ENCODE data around the gene MKRN2OS. TPM values are rescaled to one million over a fixed set of nuclear protein-coding genes. Genes with fewer than 3 reads are reported as not detected.

The MKRN2OS gene
- total RNA-seq, 1 donor from 2014 or later: not detected

DNA sequence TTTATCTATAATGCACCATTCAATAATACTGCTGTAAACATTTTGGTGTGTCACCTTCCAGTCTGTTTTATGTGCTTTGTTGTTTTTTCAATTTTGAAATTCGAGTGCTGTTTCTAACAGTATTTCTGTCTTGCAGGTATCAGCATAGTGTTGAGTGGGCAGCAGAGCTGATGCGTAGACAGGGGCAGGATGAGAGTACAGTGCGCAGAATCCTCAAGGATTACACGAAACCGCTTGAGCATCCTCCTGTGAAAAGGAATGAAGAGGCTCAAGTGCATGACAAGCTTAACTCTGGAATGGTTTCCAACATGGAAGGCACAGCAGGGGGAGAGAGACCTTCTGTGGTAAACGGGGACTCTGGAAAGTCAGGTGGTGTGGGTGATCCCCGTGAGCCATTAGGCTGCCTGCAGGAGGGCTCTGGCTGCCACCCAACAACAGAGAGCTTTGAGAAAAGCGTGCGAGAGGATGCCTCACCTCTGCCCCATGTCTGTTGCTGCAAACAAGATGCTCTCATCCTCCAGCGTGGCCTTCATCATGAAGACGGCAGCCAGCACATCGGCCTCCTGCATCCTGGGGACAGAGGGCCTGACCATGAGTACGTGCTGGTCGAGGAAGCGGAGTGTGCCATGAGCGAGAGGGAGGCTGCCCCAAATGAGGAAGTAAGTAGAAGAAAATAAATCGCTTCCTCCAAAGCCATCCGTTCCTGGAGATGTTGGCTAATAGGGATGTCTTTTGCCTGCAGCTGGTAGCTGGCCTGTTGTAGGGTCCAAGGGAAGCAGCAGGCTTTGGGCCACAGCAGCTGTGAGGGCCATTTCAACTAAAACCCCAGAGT is 42.0 kb downstream of the MKRN2OS start:
- Mint-ChIP-seq H3K9me3 (no peaks in the 10 kb centered on the region), H3K4me1 (no peaks in the 10 kb centered on the region), H3K27me3 (no peaks in the 10 kb centered on the region), H3K4me3 (no peak overlapping the region), H3K36me3 (ENCODE audit: low read depth) (peaks cover 83% of the 10 kb centered on the region), H3K27ac (no peak overlapping the region)
- TF ChIP-seq, protein P1, sequence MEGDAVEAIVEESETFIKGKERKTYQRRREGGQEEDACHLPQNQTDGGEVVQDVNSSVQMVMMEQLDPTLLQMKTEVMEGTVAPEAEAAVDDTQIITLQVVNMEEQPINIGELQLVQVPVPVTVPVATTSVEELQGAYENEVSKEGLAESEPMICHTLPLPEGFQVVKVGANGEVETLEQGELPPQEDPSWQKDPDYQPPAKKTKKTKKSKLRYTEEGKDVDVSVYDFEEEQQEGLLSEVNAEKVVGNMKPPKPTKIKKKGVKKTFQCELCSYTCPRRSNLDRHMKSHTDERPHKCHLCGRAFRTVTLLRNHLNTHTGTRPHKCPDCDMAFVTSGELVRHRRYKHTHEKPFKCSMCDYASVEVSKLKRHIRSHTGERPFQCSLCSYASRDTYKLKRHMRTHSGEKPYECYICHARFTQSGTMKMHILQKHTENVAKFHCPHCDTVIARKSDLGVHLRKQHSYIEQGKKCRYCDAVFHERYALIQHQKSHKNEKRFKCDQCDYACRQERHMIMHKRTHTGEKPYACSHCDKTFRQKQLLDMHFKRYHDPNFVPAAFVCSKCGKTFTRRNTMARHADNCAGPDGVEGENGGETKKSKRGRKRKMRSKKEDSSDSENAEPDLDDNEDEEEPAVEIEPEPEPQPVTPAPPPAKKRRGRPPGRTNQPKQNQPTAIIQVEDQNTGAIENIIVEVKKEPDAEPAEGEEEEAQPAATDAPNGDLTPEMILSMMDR (IDR thresholded peaks at IDR 0.05): no peak
- ChIA-PET CTCF (no interaction called here), POLR2A (no interaction called here)
- ATAC-seq (ENCODE audit: low read depth) (no peak), DNase-seq (no peak)
- intact Hi-C loops (cut with micrococcal nuclease): no loop called here

DNA sequence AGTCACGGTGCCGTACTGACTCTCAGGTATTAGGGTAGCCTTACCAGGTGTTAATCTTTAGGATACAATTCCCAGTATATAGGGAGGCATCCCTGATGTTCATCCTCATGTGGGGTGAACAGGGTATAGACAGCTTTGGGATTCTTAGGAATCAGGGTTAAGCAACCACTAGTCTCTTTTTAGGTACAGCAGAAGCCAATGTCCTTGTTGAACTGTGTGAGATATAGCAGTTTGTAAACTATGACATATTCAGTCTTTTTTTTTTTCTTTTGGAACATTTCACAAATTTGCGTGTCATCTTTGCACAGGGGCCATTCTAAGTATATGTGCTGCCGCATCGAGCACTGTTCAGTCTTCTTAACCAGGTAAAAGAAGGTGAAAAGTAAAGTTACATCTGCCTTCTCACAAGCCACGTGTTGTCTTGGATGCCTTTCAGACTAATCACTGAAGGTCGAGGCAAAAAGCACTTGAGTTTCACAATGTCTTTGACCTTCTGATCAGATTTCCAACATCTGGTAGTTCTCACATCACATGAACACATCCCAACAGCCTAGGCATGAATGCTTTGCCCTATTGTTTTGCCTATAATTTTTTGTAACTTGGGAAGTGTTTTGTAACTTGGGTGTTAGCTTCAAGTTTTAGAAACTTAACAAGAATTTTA is 43.8 kb downstream of the MKRN2OS start:
- POLR2A ChIA-PET: no interaction called here
- TF ChIP-seq, protein P1 (IDR thresholded peaks at IDR 0.05): no peak
- intact Hi-C loops (cut with micrococcal nuclease): no loop called here
- H3K4me3 Mint-ChIP-seq: no peak overlapping the region
- H3K36me3 Mint-ChIP-seq (ENCODE audit: low read depth): peaks cover 86% of the 10 kb centered on the region
- no peaks in the 10 kb centered on the region for H3K4me1 Mint-ChIP-seq
- no peaks in the 10 kb centered on the region for H3K27me3 Mint-ChIP-seq
- H3K27ac Mint-ChIP-seq: no peak overlapping the region
- ATAC-seq (ENCODE audit: low read depth) (no peak), DNase-seq (no peak)
- CTCF ChIA-PET: no interaction called here
- no peaks in the 10 kb centered on the region for H3K9me3 Mint-ChIP-seq

DNA sequence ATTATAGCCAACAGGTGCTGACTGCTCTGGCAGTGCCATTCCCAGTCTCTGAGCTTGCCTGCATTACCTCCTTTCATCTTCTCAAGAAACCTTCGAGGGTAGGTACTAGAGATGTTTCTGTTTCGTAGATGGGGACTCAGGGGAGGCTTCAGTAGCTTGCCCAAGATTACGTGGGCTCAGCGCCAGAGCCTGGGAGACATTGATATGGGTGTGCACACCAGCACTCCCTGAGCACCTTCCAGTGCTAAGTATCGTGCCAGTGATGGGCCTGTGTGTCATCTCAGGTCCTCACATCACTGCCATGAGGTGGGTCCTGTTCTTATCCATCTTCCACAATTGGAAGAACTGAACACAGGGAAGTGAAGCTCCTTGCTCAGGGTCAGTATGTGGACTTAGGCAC is 45.8 kb downstream of the MKRN2OS start:
- Mint-ChIP-seq H3K27ac (no peak overlapping the region), H3K9me3 (no peaks in the 10 kb centered on the region), H3K4me1 (no peaks in the 10 kb centered on the region), H3K36me3 (ENCODE audit: low read depth) (peaks cover 82% of the 10 kb centered on the region), H3K4me3 (no peak overlapping the region), H3K27me3 (no peaks in the 10 kb centered on the region)
- intact Hi-C loops (cut with micrococcal nuclease): no loop called here
- CTCF ChIA-PET: no interaction called here
- no peak for DNase-seq
- ATAC-seq (ENCODE audit: low read depth): no peak
- POLR2A ChIA-PET: no interaction called here
- TF ChIP-seq, protein P1 (IDR thresholded peaks at IDR 0.05): no peak

DNA sequence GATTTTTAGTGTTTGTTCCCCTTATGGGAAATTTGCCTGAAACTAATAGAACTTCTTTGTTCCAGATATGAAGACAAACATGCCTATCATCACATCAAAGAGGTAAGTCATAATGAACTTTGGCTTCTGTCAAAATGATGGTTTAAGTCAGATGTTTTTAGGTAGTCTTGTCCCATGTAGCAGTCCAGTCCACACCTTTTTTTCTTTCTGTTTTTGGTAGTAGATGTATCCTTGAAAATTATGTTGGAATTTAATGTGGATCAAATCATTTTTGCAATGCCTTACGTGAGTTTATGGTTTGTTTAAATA is 48.9 kb downstream of the MKRN2OS start:
- DNase-seq (no peak), ATAC-seq (ENCODE audit: low read depth) (no peak)
- TF ChIP-seq, protein P1 (IDR thresholded peaks at IDR 0.05): no peak
- POLR2A ChIA-PET: no interaction called here
- Mint-ChIP-seq H3K4me1 (no peaks in the 10 kb centered on the region), H3K36me3 (ENCODE audit: low read depth) (peaks cover 75% of the 10 kb centered on the region), H3K9me3 (no peaks in the 10 kb centered on the region), H3K4me3 (no peak overlapping the region), H3K27me3 (no peaks in the 10 kb centered on the region), H3K27ac (no peak overlapping the region)
- CTCF ChIA-PET: no interaction called here
- intact Hi-C loops (cut with micrococcal nuclease): no loop called here

DNA sequence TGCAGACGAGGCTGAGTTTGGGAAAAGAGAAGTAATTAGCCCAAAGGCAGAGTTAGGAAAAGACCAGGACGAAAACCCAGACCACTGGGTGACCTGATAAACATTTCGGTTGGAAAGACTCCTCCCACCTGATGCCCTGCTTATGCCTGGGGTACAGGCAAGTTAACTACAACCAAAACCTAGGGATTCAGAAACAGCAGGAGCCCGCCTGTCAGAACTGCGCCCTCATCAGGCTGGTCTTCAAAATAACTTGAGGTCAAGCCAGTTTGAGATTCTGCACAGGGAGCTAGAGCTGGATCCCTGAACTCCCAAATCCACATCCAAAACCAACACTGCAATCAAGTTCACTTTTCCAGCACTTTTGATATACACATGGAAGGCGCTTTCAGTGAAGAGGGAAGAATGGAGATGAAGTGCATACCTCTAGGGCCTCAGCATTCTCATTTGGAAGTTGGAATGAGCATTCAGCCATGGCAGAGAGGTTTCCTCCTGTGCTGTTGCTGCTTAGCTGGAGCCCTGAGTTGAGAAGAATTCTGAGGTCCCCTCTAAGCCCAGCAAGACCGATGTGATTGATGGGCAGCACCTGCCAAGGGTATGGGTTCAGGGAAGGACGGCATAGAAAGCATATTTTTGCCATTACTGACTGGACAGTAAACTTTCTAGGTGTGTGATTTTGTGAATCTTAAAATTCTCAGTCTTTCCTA is 49.4 kb downstream of the MKRN2OS start:
- no peaks in the 10 kb centered on the region for H3K27me3 Mint-ChIP-seq
- ChIA-PET POLR2A (no interaction called here), CTCF (no interaction called here)
- TF ChIP-seq, protein P1 (IDR thresholded peaks at IDR 0.05): no peak
- no peak overlapping the region for H3K27ac Mint-ChIP-seq
- H3K36me3 Mint-ChIP-seq (ENCODE audit: low read depth): peaks cover 75% of the 10 kb centered on the region
- H3K4me1 Mint-ChIP-seq: no peaks in the 10 kb centered on the region
- DNase-seq (no peak), ATAC-seq (ENCODE audit: low read depth) (no peak)
- no peaks in the 10 kb centered on the region for H3K9me3 Mint-ChIP-seq
- H3K4me3 Mint-ChIP-seq: no peak overlapping the region
- intact Hi-C loops (cut with micrococcal nuclease): no loop called here

All from activated B cell treated with CpG ODN at 0.5 μM for 24 hours (primary cell).